KBM-7 (cell line): ENCODE measurements around the gene EIF2S1.
"Not testable (repeated sequence)": the region's sequence is repeated elsewhere in the genome, so short reads cannot be mapped to it uniquely, and the experiment has no call there.

Experiments used
- DNase-seq: peaks from one replicate; pipeline ENCODE4 v3.0.0-alpha.2; 2015
- in situ Hi-C: fragments of 300-500 bp; cut with MboI; formaldehyde crosslinking; loops from 2 replicates; pipeline ENCODE4 v1.14.3; 2020; ENCODE audit warnings: low sequenced_read_pairs, low pct_unique_long_range_greater_than_20kb, mixed read lengths

EIF2S1 gene

DNA sequence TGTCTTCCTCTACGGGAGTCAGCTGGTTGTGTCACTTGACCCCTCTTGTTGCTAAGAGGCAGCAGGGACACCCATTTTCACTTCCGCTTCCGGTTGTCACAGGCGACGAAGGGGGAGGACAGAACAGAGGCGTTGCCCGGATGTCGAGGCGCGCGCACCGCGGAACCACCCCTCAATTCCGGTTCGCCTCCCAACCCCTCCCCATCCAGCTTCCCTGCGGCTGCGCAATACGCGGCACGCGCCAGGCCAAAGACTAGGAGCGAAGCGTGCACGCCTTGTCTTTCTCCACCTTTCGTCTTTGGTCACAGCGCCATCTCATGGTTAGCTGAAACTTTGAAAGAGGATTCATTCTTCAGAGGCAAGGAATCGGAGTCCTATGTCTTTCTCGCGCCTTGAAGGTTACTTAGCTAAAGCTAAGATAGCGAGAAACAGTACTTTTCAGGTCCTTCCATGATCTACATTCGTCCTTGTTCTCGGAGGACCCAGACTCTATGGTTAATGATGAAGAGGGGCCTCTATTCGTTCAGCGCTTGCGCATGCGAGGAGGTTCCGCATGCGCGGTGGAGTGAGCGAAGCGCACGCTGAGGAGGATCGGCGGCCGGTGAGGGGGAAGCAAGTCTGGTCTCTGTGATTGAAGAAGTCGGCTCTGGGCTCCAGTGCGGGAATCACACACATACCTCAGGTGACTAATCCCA lies at the start of gene EIF2S1, which contains the start of gene ATP6V1D:
Gene EIF2S1 (plus strand): TSS at position 554 of the 695 bp plus-strand sequence. CDS start 4,440 bp downstream, outside the sequence.
Gene ATP6V1D (minus strand): TSS at position 30 of the 695 bp plus-strand sequence. CDS start 106 bp downstream, outside the sequence.
- peak; percentile 99 for DNase-seq
- in situ Hi-C loops, result no loop called here

DNA sequence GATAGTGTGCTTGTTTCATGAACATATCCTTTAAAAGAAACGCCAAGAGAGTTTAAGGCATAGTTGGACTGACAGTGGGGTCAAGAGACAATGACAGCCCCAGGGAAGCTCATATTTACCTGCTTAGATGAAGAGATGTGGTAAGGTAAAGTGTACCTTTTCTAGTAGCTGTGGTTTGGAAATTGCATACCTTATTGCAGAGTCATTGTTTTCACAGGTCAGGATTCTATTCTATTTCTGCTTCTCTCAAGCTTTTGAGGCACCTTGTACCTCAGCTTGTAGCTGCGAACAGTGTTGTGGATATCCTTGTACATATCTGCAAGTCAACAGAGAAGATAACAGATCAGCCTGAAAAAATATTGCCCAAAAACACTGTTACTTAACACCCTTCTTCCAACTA lies 48.3 kb upstream of the EIF2S1 start:
- in situ Hi-C loops, result no loop called here
- DNase-seq, result no peak

DNA sequence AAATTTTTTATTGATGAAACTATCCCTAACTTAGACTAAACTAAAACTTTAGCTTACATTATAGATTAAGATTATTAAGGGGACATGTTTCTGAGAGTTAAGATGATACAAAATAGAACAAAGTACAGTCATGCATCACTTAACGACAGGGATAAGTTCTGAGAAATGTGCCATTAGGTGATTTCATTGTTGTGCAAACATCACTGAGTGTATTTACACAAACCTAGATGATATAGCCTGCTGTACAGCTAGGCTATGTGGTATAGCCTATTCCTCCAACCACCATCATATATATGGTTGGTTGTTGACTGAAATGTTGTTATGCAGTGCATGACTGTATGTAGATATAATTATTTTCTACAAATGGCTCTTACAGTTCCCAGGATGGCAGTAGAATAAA lies 47.0 kb upstream of the EIF2S1 start:
- no peak for DNase-seq
- in situ Hi-C loops, result no loop called here

DNA sequence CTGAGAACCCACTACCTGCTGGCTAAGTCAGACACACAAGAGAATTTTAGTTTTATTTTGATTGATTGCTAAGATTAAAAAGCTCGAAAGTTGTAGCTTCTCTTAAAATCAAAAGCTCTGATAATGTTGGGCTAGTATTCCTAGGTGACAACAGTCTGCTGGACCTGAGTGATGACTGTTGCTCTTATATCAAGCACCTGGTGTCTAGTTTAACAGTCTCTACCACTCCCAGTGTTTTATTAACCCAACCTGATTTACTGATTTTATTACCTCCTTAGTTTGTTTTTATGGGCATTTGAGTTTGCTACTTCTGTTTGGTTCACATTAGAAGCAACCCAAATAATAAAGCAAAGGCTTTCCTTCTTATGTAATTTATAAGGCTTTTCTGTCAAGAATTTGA lies 42.3 kb upstream of the EIF2S1 start:
- in situ Hi-C loops, result no loop called here
- no peak for DNase-seq

DNA sequence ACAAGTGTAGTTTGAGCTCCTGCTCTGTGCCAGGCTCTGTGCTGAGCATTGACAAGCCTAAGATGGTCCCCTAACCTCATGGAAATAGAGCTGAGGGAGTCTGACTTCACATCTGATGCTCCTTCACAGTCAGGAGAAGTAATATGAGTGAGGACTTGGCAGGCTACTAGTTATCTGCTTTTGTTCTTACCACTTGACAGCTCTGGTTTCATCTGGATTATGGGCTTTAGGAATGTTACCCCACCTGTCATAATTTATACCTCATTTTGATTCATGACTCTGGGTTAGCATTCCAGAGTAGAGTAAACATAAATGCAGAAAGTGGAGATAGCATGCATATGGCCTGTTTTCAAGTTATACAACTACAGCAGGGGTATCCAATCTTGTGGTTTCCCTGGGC lies 41.0 kb upstream of the EIF2S1 start:
- no peak for DNase-seq
- in situ Hi-C loops, result no loop called here

DNA sequence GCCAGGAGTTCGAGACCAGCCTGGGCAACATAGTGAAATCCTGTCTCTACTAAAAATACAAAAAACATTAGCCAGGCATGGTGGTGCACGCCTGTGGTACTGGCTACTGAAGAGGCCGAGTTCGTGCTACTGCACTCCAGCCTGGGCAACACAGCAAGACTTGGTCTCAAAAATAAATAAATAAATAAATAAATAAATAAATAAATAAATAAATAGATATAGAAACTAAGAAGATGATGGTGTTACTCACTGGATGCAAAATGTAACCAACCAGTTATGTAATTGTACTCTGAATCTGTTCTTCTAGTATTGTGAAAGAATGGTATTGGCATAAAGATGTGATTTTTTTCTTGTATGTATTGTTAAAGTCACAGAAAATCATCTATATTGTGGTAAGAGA lies 30.5 kb upstream of the EIF2S1 start:
- DNase-seq, in situ Hi-C loops: not testable (repeated sequence)

DNA sequence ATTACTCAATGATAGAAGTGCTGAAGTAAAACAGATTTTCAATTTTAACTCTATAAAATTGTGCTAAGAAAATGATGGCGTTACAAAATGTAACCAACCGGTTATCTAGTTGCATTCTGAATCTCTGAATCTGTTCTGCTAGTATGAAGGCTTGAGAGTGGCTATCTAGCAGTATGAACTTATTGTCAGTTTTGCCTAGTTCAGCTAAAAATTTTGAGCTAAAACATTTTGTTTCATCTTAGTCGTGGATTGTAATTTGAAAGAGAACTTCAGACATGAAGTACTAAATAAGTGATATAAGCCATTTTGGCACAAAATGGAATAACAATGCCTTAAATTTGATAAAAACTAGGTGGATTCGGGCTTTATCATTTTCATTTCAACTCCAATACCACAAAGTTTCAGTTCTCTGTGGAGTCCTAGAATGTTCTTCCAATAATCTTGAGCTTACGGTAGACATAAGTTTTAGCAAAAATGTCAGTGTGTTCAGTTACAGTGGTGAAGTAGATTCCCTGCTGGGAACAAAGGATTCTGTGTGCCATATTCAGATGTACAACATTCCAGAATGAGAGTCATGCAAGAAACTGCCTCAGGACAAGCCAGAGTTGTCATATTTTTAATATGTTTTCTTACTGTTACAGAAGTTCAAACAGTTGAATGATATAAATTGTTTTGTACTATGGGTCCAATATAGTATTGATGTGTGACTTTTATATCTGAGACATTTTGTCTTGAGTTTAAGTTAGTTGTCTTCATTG lies 28.6 kb upstream of the EIF2S1 start:
- in situ Hi-C loops, result no loop called here
- no peak for DNase-seq

DNA sequence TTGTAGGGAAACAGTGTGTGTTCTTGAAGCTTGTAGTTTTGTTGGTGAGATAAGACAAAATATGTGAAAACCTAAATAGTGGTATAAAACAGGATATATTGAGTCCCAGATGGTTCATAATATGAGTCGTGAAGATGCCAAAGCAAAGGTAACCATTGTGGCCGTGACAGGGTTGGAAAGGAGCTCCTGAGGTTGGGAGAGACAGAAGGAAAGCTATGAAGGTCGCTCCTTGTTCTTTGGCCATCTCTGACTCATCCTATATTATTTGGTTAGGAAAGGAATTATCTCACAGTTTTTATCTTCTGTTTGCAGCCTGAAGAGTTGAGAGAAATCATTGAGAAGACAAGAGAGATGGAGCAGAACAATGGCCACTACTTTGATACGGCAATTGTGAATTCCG lies 27.7 kb upstream of the EIF2S1 start:
- DNase-seq, result no peak
- in situ Hi-C loops, result no loop called here

DNA sequence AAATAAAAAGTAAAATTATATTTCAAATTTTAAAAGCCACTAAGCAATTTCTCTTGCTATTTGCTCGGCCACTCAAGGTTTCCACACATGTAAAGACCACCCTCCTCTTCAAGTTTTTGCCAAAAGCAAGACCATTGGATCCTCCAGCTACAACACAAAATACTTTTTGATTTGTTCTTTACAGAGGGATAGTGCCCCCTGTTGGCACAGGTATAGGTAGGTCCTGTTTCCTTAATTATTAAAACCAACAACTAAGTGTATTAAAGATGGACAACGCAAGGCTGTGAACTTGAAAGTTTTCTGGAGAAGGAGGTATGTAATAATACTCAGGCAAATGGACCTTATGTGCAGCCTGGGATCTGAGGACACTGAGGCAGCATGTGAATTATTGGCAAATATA lies 24.3 kb upstream of the EIF2S1 start:
- DNase-seq, result peak; percentile 12
- in situ Hi-C loops, result no loop called here

DNA sequence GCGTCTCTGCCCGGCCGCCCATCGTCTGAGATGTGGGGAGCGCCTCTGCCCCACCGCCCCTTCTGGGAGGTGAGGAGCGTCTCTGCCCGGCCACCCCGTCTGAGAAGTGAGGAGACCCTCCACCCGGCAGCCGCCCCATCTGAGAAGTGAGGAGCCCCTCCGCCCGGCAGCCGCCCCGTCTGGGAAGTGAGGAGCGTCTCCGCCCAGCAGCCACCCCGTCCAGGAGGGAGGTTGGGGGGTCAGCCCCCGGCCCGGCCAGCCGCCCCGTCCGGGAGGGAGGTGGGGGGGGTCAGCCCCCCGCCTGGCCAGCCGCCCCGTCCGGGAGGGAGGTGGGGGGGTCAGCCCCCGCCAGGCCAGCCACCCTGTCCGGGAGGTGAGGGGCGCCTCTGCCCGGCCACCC lies 18.9 kb upstream of the EIF2S1 start:
- in situ Hi-C loops, DNase-seq: not testable (repeated sequence)

DNA sequence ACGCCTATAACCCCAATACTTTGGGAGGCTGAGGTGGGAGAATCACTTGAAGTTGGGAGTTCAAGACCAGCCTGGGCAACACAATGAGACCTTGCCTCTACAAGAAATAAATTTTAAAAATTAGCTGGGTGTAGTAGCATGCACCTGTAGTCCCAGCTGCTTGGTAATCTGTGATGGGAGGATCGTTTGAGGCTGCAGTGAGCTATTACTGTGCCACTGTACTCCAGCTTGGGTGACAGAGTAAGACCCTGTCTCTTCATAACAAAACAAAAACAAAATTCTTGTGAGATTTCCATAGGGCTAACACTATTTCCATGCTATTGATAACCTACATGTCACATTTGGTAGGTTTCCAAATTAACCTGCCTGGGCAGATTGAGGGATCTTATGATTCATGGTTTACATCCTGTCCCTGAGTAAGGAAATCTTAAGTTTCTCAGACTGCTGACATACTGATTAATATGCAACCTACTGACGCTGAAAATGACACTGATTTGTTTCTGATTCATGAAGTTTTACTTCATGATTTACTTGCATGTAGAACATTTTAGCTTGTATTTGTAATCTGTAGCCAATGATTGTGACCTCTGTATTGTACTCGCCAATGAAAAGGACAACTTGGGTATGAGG lies 16.4 kb upstream of the EIF2S1 start:
- DNase-seq, result no peak
- in situ Hi-C loops, result no loop called here

DNA sequence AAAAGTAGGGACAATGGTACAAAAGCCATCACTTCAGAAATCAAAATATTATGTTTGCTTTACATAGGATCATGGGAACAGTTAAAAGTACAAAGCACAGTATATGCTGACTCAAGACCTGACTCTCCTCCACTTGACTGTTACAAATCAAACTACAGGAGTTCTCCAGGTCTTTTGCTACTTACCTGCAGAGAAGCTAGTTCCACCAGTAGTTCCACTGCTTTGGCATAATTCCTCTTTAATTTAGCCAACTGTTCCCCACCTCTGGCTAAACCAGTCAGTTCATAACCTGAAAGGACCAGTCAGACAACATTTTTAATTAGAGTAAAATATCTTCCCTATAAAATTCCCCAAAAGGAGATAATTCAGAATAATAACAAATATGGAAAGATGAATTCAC lies 14.5 kb upstream of the EIF2S1 start:
- in situ Hi-C loops, result no loop called here
- DNase-seq, result no peak

DNA sequence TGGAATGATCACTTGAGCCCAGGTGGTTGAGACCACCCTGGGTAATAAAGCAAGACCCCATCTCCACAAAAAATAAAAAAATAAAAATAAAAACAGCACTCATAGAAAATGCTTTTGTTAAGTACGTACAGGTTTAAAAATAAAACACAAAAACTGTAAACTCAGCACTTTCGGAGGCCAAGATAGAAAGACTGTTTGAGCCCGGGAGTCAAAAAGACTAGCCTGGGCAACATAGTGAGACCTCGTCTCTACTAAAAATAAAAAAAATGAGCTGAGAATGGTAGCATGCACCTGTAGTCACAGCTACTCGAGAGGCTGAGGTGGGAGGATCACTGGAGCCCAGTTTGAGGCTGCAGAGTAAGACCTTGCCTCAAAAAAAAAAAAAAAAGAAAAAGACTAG lies 8.1 kb upstream of the EIF2S1 start:
- in situ Hi-C loops, result no loop called here

DNA sequence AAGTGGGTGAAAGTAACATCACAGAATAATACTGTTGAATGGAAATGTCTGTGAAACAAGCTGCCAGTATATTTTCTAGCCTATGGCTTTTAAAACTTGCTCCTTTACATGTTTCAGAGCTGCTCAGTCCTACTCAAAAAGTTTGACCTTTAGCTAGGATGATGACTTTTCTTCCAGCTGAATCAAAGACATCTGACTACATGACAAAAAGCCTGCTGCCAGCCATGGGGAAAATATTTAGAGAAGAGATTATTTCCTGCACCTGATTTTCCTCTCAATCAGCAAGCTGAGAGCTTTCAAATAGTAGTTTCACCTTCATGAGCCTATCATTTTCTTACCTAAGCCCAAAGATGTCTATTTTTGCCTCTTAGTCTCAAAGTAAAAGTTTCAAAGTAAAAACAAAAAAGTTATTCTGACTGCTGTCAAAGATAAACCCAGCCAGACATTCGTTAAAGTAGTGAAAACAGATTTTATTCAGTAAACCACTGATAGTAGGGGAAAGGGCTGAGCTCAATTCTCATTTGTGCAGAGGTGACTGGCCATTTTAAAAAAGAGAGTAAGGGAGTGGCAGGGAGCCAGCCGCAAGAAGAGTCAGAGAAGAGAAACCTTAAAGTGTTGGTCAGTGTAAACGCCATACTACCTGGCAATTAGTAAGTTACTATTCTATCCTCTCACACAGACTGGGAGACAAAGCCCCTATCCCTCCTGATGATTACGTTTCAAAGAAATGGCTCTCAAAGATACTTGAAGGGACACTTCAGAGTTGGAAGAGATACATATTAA lies 2.8 kb upstream of the EIF2S1 start:
- in situ Hi-C loops, result no loop called here
- no peak for DNase-seq

More for the DNA sequence above, 8.1 kb upstream of the EIF2S1 start:
- no peak for DNase-seq

DNA sequence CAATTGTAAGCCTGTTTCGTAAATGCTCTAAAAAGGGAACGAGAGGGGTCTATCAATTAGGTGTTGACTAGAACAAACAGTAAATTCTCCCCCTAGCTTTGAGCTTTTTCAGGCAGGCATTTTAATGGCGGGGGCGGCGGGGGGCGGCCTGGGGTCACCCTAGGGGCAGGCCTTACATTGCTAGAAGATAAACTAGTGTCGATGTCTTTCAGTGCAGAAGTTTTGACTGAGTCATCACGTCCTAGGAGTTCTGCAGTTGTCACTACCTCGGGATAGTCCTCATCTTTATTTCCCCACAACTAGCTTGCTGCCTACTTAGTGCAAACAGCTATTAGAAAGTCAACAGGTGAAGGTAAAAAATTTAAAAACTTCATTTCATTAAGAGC lies 2.2 kb upstream of the EIF2S1 start:
- in situ Hi-C loops, result no loop called here
- no peak for DNase-seq

DNA sequence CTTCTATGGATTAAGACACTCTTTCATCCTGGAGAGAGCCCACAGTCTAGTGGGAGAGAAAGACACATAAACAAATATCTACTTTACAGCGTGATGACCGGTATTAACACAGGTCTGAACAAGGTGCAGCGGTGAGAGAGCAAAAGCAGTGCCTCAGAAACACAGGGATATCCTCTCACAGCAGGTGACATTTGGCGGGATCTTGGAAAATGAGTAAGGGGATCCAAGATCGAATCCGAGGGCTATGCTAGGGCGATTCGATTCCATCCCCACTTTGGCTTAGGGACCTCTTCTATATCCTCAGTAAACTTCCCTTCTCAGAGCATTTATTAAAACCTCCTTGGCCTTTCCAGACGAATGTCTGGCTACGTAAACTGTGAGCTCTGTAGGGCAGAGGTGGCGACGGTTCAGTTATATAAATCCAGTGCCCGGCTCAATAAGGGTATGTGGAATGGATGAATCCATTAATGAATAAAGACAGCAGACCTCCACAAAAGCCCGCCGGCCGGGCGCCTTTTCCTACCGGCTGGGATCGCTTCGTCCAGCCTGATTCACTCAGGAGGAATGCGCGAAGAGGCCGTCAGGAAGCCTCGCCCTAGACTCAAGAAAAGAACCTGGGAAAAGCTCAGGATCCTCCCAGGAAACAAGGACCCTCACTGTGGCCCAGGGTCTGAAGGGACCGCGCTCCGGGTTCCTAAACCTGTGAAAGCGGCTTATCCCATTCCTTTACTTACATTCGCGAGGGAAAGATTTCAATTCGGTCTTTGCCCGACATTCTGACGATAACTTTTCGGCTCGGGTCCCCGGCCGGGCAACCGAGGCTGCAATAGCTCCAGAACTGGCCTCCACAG lies 979 bp upstream of the EIF2S1 start:
- in situ Hi-C loops, result no loop called here
- peak; percentile 18 for DNase-seq

DNA sequence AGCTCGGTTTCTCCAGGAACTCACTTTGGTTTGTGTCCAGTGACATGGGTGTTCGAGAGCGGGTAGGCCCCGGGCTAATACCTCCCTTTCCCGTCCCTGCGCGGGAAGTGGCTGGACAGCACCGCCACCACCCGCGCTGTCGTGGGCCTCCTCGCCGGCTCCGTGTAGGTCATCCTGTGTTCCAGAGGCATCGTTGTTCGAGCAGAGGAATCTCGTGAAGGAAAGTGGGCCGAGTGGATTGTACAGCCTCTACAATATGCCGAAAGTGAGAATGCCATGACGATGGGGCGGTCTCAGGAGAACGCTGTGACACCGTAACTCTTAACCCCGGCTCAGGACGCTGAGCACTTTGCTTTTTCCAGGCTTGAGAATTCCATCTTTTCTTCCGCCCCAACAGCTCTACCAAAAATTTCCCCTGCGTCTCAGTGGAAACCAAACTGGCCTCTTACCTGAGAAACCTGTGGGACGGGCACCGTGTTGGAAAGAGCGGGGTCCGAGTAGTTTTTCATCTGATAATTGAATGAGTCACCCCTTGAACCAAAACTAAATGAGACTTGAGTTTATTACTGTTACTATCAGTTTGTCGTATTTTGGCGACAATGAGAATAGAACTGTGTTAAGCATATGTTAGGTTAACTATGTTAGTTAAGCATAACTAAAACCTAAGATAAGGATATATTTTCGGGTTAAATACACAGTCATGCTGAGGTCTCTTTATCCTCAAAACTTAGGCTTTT lies 510 bp downstream of the EIF2S1 start:
- in situ Hi-C loops, result no loop called here
- DNase-seq, result no peak

DNA sequence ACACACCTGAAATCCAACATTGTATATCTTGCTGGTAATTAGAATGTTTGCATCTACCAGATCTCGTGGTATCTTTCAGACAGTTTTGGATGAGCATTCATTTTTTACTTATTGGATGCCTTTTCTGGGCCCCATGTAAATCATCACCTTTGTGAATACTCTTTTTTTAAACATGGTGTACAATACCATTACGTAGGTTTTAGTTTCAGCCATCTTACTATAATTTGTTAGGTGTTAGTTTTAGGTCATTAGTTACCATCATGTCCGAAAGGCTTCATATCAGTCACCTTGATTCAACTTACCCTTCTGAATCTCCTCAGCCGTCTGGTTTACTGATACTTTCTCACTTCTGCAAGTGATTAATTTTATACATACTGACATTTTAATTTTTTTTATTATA lies 5.3 kb downstream of the EIF2S1 start:
- in situ Hi-C loops, result no loop called here
- DNase-seq, result no peak
